Measurements from ENCODE around the gene TBC1D12. TPM values are rescaled to one million over a fixed set of nuclear protein-coding genes. Genes with fewer than 3 reads are reported as not detected.
A peak's percentile ranks its signal among the peaks of the same experiment; 100 is the strongest.
"Not testable (repeated sequence)": the region's sequence is repeated elsewhere in the genome, so short reads cannot be mapped to it uniquely, and the experiment has no call there.

Gene TBC1D12
- total RNA-seq, 2 donors from 2014 or later = 1.5 to 1.6 TPM

DNA sequence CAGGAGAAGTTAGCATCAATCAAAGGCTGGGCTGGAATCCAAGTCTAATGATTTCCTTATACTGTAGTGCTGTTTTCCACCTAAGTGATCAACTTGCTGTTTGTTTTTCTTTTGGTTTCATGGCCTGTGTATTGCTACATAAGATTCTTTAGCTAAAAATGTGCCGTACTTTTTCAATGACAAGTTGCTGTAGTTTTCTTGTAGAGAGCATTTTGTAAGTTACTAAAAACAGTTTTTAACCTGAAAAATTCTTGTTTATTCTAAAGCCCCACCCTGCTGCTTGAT is 144.5 kb downstream of the TBC1D12 start:
- Mint-ChIP-seq H3K4me1 (ENCODE audit: low read depth in 2 of 2) (peaks cover 17 to 18% of the 10 kb centered on the region in 2 donors), H3K4me3 (peak overlapping the region; percentile 99), H3K27ac (peak overlapping the region; percentile 86 to 92), H3K27me3 (no peaks in the 10 kb centered on the region), H3K9me3 (no peaks in the 10 kb centered on the region), H3K36me3 (peaks cover 20% of the 10 kb centered on the region)
- ATAC-seq (no peak), DNase-seq (ENCODE audit: low spot score) (no peak)

DNA sequence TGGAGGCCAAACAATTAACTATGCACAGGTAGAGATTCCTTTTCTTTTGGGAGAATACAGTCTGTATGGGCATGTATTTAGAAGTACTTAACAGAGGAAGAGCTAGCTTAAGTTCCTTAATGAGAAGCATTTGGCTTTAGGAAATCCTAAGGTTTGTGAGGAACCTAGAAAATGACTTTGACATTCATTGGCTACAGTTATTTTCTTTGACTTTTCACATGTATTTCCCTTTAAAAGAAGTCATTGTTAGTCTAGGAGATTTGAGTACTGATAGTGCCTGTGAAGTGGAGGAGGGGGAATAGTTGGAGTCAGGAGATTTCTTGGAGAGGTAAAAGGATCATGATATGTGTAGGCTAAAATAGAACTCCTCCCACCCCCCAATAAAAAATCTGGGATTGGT is 146.9 kb downstream of the TBC1D12 start:
- H3K36me3 Mint-ChIP-seq = peaks cover 20% of the 10 kb centered on the region
- DNase-seq (ENCODE audit: low spot score) = no peak
- H3K4me1 Mint-ChIP-seq (ENCODE audit: low read depth in 2 of 2) = peaks cover 17 to 18% of the 10 kb centered on the region in 2 donors
- no peak overlapping the region for H3K4me3 Mint-ChIP-seq
- no peaks in the 10 kb centered on the region for H3K27me3 Mint-ChIP-seq
- ATAC-seq = no peak
- H3K27ac Mint-ChIP-seq = no peak overlapping the region
- no peaks in the 10 kb centered on the region for H3K9me3 Mint-ChIP-seq

DNA sequence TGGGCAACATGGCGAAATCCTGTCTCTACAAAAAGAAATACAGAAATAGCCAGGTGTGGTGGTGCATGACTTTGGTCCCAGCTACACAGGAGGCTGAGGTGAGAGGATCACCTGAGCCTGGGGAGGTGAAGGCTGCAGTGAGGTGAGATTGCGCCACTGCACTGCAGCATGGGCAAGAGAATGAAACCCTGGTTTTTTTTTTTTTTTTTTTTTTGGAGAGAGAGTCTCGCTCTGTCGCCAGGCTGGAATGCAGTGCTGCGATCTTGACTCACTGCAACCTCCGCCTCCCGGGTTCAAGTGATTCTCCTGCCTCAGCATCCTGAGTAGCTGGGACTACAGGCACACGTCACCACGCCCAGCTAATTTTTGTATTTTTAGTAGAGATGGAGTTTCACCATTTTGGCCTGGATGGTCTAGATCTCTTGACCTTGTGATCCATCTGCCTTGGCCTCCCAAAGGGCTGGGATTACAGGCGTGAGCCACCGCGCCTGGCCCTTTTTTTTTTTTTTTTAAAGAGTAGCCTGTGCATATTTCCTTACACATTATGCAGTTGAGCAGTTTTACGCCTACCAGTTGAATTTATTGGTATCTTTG is 165.5 kb downstream of the TBC1D12 start:
- not testable (repeated sequence) for H3K9me3 Mint-ChIP-seq; DNase-seq (ENCODE audit: low spot score); H3K4me1 Mint-ChIP-seq (ENCODE audit: low read depth in 2 of 2); ATAC-seq; H3K27me3 Mint-ChIP-seq; H3K4me3 Mint-ChIP-seq; H3K27ac Mint-ChIP-seq
- H3K36me3 Mint-ChIP-seq = peaks cover 11% of the 10 kb centered on the region

GRCh38 chr10:94571081-94571480 is 168.7 kb downstream of the TBC1D12 start:
- H3K27me3 Mint-ChIP-seq = no peaks in the 10 kb centered on the region
- H3K27ac Mint-ChIP-seq = no peak overlapping the region
- H3K36me3 Mint-ChIP-seq = peaks cover 6% of the 10 kb centered on the region
- no peak overlapping the region for H3K4me3 Mint-ChIP-seq
- DNase-seq (ENCODE audit: low spot score) (no peak), ATAC-seq (no peak)
- no peaks in the 10 kb centered on the region for H3K4me1 Mint-ChIP-seq (ENCODE audit: low read depth in 2 of 2)
- no peaks in the 10 kb centered on the region for H3K9me3 Mint-ChIP-seq

DNA sequence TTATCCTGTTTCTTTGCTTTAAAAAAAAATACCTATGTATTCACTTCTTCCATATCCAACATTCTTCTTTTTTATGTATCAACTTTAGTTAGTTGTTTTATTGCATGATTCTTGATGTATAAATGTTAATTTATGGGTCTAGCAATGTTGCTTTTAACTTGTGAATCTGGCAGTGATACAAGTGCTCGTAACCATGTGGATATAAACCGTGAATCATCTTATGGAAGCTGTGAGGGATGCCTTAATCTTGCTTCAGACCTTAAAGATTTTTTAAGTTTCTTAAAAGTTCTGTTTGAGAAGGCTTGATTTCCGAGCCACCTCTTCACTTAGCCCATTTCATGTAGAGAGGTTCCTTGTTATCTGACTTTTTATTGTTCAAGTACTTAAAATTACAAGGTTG is 169.2 kb downstream of the TBC1D12 start:
- DNase-seq (ENCODE audit: low spot score) (no peak), ATAC-seq (no peak)
- H3K9me3 Mint-ChIP-seq = no peaks in the 10 kb centered on the region
- H3K4me3 Mint-ChIP-seq = no peak overlapping the region
- no peaks in the 10 kb centered on the region for H3K27me3 Mint-ChIP-seq
- no peaks in the 10 kb centered on the region for H3K4me1 Mint-ChIP-seq (ENCODE audit: low read depth in 2 of 2)
- H3K36me3 Mint-ChIP-seq = peaks cover 6% of the 10 kb centered on the region
- no peak overlapping the region for H3K27ac Mint-ChIP-seq

DNA sequence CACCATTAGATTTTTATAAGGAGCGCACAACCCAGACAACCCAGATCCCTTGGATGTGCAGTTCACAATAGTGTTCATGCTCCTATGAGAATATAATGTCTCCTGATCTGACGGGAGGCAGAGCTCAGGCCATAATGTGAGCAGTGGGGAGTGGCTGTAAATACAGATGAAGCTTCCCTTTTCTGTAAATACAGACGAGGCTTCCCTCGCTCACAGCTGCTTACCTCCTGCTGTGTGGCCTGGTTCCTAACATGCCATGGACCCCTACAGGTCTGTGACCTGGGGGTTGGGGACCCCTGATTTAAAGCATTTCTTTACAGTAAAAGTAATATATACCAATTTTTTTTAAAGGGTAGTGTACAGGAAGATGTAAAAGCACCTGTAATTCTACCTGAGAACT is 176.4 kb downstream of the TBC1D12 start:
- H3K4me3 Mint-ChIP-seq = no peak overlapping the region
- no peak overlapping the region for H3K27ac Mint-ChIP-seq
- no peaks in the 10 kb centered on the region for H3K9me3 Mint-ChIP-seq
- no peaks in the 10 kb centered on the region for H3K4me1 Mint-ChIP-seq (ENCODE audit: low read depth in 2 of 2)
- H3K36me3 Mint-ChIP-seq = peaks cover 6% of the 10 kb centered on the region
- no peak for ATAC-seq
- no peaks in the 10 kb centered on the region for H3K27me3 Mint-ChIP-seq
- DNase-seq (ENCODE audit: low spot score) = no peak

- DNase-seq (ENCODE audit: low spot score) (no peak), ATAC-seq (no peak)
- H3K4me1 Mint-ChIP-seq (ENCODE audit: low read depth in 2 of 2) = no peaks in the 10 kb centered on the region
- H3K9me3 Mint-ChIP-seq = no peaks in the 10 kb centered on the region
- no peaks in the 10 kb centered on the region for H3K27me3 Mint-ChIP-seq
- H3K36me3 Mint-ChIP-seq = no peaks in the 10 kb centered on the region
- no peak overlapping the region for H3K4me3 Mint-ChIP-seq
- no peak overlapping the region for H3K27ac Mint-ChIP-seq
Observed at GRCh38 chr10:94583124-94583523, 180.8 kb downstream of the TBC1D12 start.

Other genes starting within 250 kb of the TBC1D12 start
- 10 to 100 TPM; 19.9 to 38.0 TPM for gene NOC3L, start 39.6 kb upstream of the TBC1D12 start, total RNA-seq
- 100 to 1,000 TPM in 1 of 2 donors, 10 to 100 TPM in 1; 96.8 to 251 TPM for gene HELLS, start 143.2 kb downstream of the TBC1D12 start, total RNA-seq